K562 (cell line): ENCODE data around the gene GALP. TPM values are rescaled to one million over a fixed set of nuclear protein-coding genes. Genes with fewer than 3 reads are reported as not detected.

Experiments used
- ATAC-seq: fragments of 200-7000 bp; cut with Tn5 transposase; 3 replicates; pipeline ENCODE4 v1.9.1; 2020; ENCODE audit warnings: moderate library complexity
- BruUV-seq: library from RNA; stranded (reverse); fragments of 400-500 nt; replicated peaks from 2 replicates; lab custom pipeline; 2021; lab: Mats Ljungman, UMichigan
- CTCF ChIA-PET: fragments of 300-600 bp; formaldehyde crosslinking; extraction: SDS; loops from one replicate; lab custom pipeline; 2021; ENCODE audit warnings: low intra/inter-chr PET ratio; lab: Yijun Ruan, JAX
- POLR2A ChIA-PET: fragments of 300-600, 350-650 bp; sonication (Branson Sonifier 250); formaldehyde crosslinking; extraction: SDS; loops from one replicate; lab custom pipeline; 2021; ENCODE audit warnings: antibody characterized with exemption, inconsistent platforms; lab: Yijun Ruan, JAX
- DNase-seq, 4 experiments: peaks; one replicate each; pipeline versions ENCODE4 v3.0.0 to v3.0.0-alpha.2; 2011 to 2018; ENCODE audit warnings: low spot score in 3 of 4, mixed read lengths in 3 of 4; ENCODE audit errors: extremely low read depth in 1 of 4
- FAIRE-seq: peaks from 2 replicates; lab custom pipeline; 2011; peaks lifted over from hg19 to GRCh38; lab: Jason Lieb, UNC
- H2AFZ ChIP-seq: 2 replicates; pipeline ENCODE4 v1.6.0; 2011; ENCODE audit warnings: low read depth, low read length, control low read depth, inconsistent platforms
- H3K27ac ChIP-seq: fragments of 200-600 bp; 3 replicates; pipeline ENCODE4 v1.8.0; 2011; ENCODE audit warnings: low read depth, mild to moderate bottlenecking, control low read depth, inconsistent platforms, low read length, moderate library complexity, mixed read lengths; ENCODE audit errors: extremely low read depth
- H3K27me3 ChIP-seq, 2 experiments: fragments of 300-600 bp in 1 of 2; 2 replicates in 1 of 2; 3 replicates in 1 of 2; pipeline versions ENCODE4 v1.6.0 to v1.8.0; 2011; ENCODE audit warnings: inconsistent platforms in 2 of 2, low read length in 2 of 2, mild to moderate bottlenecking in 1 of 2, mixed read lengths in 1 of 2, moderate library complexity in 1 of 2; ENCODE audit not compliant: control insufficient read depth in 2 of 2, insufficient read depth in 2 of 2
- H3K36me3 ChIP-seq: fragments of 300-600 bp; 3 replicates; pipeline ENCODE4 v1.8.0; 2011; ENCODE audit warnings: mild to moderate bottlenecking, low read length, inconsistent platforms; ENCODE audit not compliant: control insufficient read depth, insufficient read depth
- H3K4me1 ChIP-seq, 2 experiments: fragments of 200-600 bp in 1 of 2; replicated peaks in 1 of 2; 2 replicates in 1 of 2; 3 replicates in 1 of 2; pipeline versions ENCODE4 v1.5.1 to v1.8.0; 2011; ENCODE audit warnings: inconsistent platforms in 2 of 2, low read length in 2 of 2, mild to moderate bottlenecking in 1 of 2, mixed read lengths in 1 of 2, moderate library complexity in 1 of 2; ENCODE audit not compliant: control insufficient read depth in 2 of 2, insufficient read depth in 2 of 2
- H3K4me2 ChIP-seq: 2 replicates; pipeline ENCODE4 v1.6.1; 2011; ENCODE audit warnings: low read length, control low read depth, inconsistent platforms, mixed read lengths; ENCODE audit not compliant: insufficient read depth
- H3K4me3 ChIP-seq: fragments of 200-600 bp; sonication (generic), shearing (Covaris generic); 2 replicates; pipeline ENCODE4 v1.5.1; 2016; ENCODE audit warnings: control low read depth, inconsistent platforms
- H3K79me2 ChIP-seq: fragments of 200-600 bp; 3 replicates; pipeline ENCODE4 v1.8.0; 2011; ENCODE audit warnings: low read length, inconsistent platforms; ENCODE audit not compliant: control insufficient read depth, insufficient read depth
- H3K9ac ChIP-seq, 2 experiments: 2 replicates each; pipeline versions ENCODE4 v1.6.0 to v1.6.1; 2011; ENCODE audit warnings: low read depth in 2 of 2, low read length in 2 of 2, control low read depth in 1 of 2, inconsistent platforms in 1 of 2, mild to moderate bottlenecking in 1 of 2, mixed read lengths in 1 of 2; ENCODE audit not compliant: insufficient read depth in 1 of 2
- H3K9me1 ChIP-seq: one replicate; pipeline ENCODE4 v1.6.0; 2011; ENCODE audit warnings: inconsistent platforms, mild to moderate bottlenecking, low read length, moderate library complexity; ENCODE audit not compliant: control insufficient read depth, insufficient read depth
- H3K9me3 ChIP-seq: replicated peaks from 2 replicates; pipeline ENCODE4 v1.5.1; 2011; ENCODE audit warnings: low read depth, low read length, inconsistent platforms; ENCODE audit not compliant: control insufficient read depth, insufficient read depth
- H4K20me1 ChIP-seq: replicated peaks from 2 replicates; pipeline ENCODE4 v1.6.1; 2011; ENCODE audit warnings: low read length, inconsistent platforms, mixed read lengths; ENCODE audit not compliant: control insufficient read depth, insufficient read depth
- GABPB2 ChIP-seq: fragments of 250-450 bp; sonication (Bioruptor Pico); conservative IDR thresholded peaks from 2 replicates; pipeline ENCODE4 v1.5.1; 2021; ENCODE audit warnings: mild to moderate bottlenecking
- HMGXB4 ChIP-seq: sonication (generic); formaldehyde crosslinking; IDR thresholded peaks from 2 replicates; pipeline ENCODE4 v1.8.1; 2023; ENCODE audit warnings: mild to moderate bottlenecking, missing genetic modification reagents
- RAD21 ChIP-seq, 2 experiments: fragments of 250-450 bp in 1 of 2; fragments of 450-650 bp in 1 of 2; sonication (Bioruptor Pico) in 1 of 2; formaldehyde crosslinking in 1 of 2; IDR thresholded peaks in 1 of 2; conservative IDR thresholded peaks in 1 of 2; 2 replicates each; pipeline versions ENCODE4 v1.4.0 to v1.8.0; 2020 to 2022; ENCODE audit warnings: mild to moderate bottlenecking in 2 of 2, moderate library complexity in 1 of 2
- SOX6 ChIP-seq: fragments of 450-650 bp; IDR thresholded peaks from 2 replicates; pipeline ENCODE4 v1.6.1; 2014; ENCODE audit warnings: mild to moderate bottlenecking
- ZBTB8A ChIP-seq: fragments of 450-650 bp; IDR thresholded peaks from 2 replicates; pipeline ENCODE4 v1.6.1; 2018; ENCODE audit warnings: mild to moderate bottlenecking, moderate library complexity; ENCODE audit not compliant: partially characterized antibody
- WGBS: fragments of 100-300 bp; shearing (Covaris generic); methylation state at CpG from one replicate; pipeline ENCODE4 v1.1.6; 2016; ENCODE audit warnings: low coverage, mixed read lengths; ENCODE audit not compliant: insufficient coverage; ENCODE audit errors: missing lambda C conversion rate; 5-methylcytosine and 5-hydroxymethylcytosine counted together
- in situ Hi-C: fragments of 300-500 bp; cut with MboI; formaldehyde crosslinking; loops from 4 replicates; pipeline ENCODE4 v1.15.0; 2018; ENCODE audit warnings: inconsistent platforms, mixed read lengths
- intact Hi-C: fragments of 100-400 bp; cut with micrococcal nuclease; formaldehyde crosslinking; loops from 2 replicates; pipeline ENCODE4 v1.14.2; 2022
- polyA plus RNA-seq, 8 experiments: library from polyadenylated mRNA; depleted of rRNA in 4 of 8; stranded (reverse) in 5 of 8; unstranded in 3 of 8; fragments of >200 nt; fragmentation: Nextera tagmentation in 2 of 8; fragmentation: Illumina TruSeq in 1 of 8; extraction: Ambion mirVana in 2 of 8; extraction: Trizol in 1 of 8; gene quantifications; 2 replicates each; pipeline versions ENCODE4 v1.2.1 to v1.2.3, GENCODE V29; 2011 to 2014; ENCODE audit warnings: inconsistent platforms in 1 of 8, missing spikeins in 1 of 8
- total RNA-seq, 7 experiments: library from RNA; depleted of rRNA in 6 of 7; stranded (reverse); fragments of >200 nt in 6 of 7; fragmentation: Illumina TruSeq in 2 of 7; extraction: Trizol in 2 of 7; gene quantifications; 2 replicates each; pipeline versions ENCODE4 v1.2.1 to v1.2.3, GENCODE V29; 2011 to 2021; ENCODE audit warnings: low replicate concordance in 1 of 7

Gene GALP
- total and polyA plus RNA-seq, 9 of the 15 experiments (the other 6 are each of a cell fraction or from before 2014, with no cell fraction given), result not detected

DNA sequence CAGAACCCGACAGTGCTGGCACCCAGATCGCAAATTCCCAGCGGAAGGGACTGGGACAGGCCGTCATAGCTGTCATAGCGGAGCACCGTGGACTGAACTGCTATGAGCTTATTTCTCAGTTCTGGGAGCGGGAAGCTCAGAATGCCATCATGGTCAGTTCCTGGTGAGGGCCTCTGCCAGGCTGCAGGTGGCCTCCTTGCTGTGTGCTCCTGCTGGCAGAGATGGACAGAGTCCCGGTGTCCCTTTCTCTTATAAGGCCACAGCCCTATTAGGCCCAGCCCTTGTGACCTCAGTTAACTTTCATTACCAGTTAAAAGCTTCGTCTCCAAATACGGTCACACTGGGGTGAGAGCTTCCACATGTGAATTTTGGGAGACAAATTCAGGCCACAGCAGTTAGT, 30.1 kb upstream of the GALP start:
- H3K4me1 ChIP-seq, result peaks cover 7 to 10% of the 10 kb centered on the region in 2 experiments; a peak in 4 of 5 replicates
- H3K4me2 ChIP-seq, result no peak overlapping the region
- no peaks in the 10 kb centered on the region for H3K27me3 ChIP-seq
- H3K36me3 ChIP-seq, result peaks cover 27% of the 10 kb centered on the region; the same call in 2 of the 3 replicates
- no peak for DNase-seq
- no peak overlapping the region for H3K27ac ChIP-seq
- ATAC-seq, result no peak
- no peaks in the 10 kb centered on the region for H3K9me3 ChIP-seq
- H2AFZ ChIP-seq, result no peak overlapping the region
- TF ChIP-seq HMGXB4 (CRISPR knock-in tag), result no peak
- TF ChIP-seq GABPB2 (CRISPR knock-in tag), result no peak
- FAIRE-seq, result no peak
- peaks cover 35% of the 10 kb centered on the region for H3K79me2 ChIP-seq
- CTCF ChIA-PET, result no interaction called here
- 91% methylated on average over 10 of the region's 10 CpGs for WGBS
- in situ Hi-C loops, result loop anchor here (25.0 kb wide), 1 partner anchor 983 kb away; the partner anchor contains the start of genes DNAAF3 and TNNI3
- no peak overlapping the region for H3K9ac ChIP-seq
- no peaks in the 10 kb centered on the region; the same call in 1 of the 2 replicates for H4K20me1 ChIP-seq
- no peak overlapping the region for H3K4me3 ChIP-seq
- POLR2A ChIA-PET, result interaction anchor here (0.6 to 0.8 kb wide), 2 partner anchors 23 to 187 kb away, joined by 3 to 4 read pairs; no protein-coding TSS in a partner anchor
- BruUV-seq, result no TSS peak
- no peaks in the 10 kb centered on the region for H3K9me1 ChIP-seq
- intact Hi-C loops, result no loop called here

DNA sequence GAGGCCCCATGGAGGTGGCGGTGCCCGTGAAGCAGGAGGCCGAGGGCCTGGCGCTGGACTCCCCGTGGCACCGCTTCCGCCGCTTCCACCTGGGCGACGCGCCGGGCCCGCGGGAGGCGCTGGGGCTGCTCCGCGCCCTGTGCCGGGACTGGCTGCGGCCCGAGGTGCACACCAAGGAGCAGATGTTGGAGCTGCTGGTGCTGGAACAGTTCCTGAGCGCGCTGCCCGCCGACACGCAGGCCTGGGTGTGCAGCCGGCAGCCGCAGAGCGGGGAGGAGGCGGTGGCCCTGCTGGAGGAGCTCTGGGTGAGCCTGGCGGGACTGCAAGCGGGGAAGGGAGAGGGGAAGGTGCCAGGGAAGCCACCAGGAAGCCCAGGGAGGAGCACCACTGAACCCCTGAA, 28.9 kb upstream of the GALP start:
- FAIRE-seq, result no peak
- no peak for TF ChIP-seq ZBTB8A
- no peak for TF ChIP-seq RAD21 (CRISPR knock-in tag; conservative IDR thresholded peaks at IDR 0.05 in 1 of 2, IDR thresholded peaks at IDR 0.05 in 1 of 2)
- no peak for TF ChIP-seq SOX6

More for the DNA sequence above, 28.9 kb upstream of the GALP start:
- H3K79me2 ChIP-seq, result peaks cover 31% of the 10 kb centered on the region
- no peak overlapping the region for H3K27ac ChIP-seq
- in situ Hi-C loops, result loop anchor here (25.0 kb wide), 1 partner anchor 985 kb away; the partner anchor contains the start of genes DNAAF3 and TNNI3
- CTCF ChIA-PET, result no interaction called here
- ATAC-seq, result no peak
- no TSS peak for BruUV-seq
- no peaks in the 10 kb centered on the region; the same call in 1 of the 2 replicates for H4K20me1 ChIP-seq
- WGBS, result 95% methylated on average over 4 of the region's 31 CpGs
- H2AFZ ChIP-seq, result no peak overlapping the region
- H3K4me2 ChIP-seq, result no peak overlapping the region
- H3K27me3 ChIP-seq, result no peaks in the 10 kb centered on the region
- POLR2A ChIA-PET, result no interaction called here
- no peaks in the 10 kb centered on the region for H3K9me1 ChIP-seq
- intact Hi-C loops, result no loop called here
- no peak for DNase-seq
- H3K36me3 ChIP-seq, result peaks cover 27% of the 10 kb centered on the region; the same call in 2 of the 3 replicates
- no peak overlapping the region for H3K4me3 ChIP-seq
- H3K9me3 ChIP-seq, result no peaks in the 10 kb centered on the region
- H3K9ac ChIP-seq, result no peak overlapping the region
- H3K4me1 ChIP-seq, result peaks cover 6 to 10% of the 10 kb centered on the region in 2 experiments; a peak in 4 of 5 replicates
